GM18511 (cell line): ENCODE measurements around the gene KCNG1.

Experiments
- ATAC-seq: cut with Tn5 transposase; IDR thresholded peaks from one replicate; pipeline ENCODE4 v1.9.1; 2021; ENCODE audit warnings: mild to moderate bottlenecking, moderate library complexity; ENCODE audit not compliant: unreplicated experiment

Gene KCNG1

GRCh38 chr20:51036226-51036625, 13.3 kb upstream of the KCNG1 start:
- no peak for ATAC-seq

GRCh38 chr20:51034988-51035656, 12.2 kb upstream of the KCNG1 start:
- no peak for ATAC-seq

- ATAC-seq: no peak
These were observed 11.6 kb upstream of the KCNG1 start for GRCh38 chr20:51034476-51034875.

GRCh38 chr20:51029963-51030920, 7.3 kb upstream of the KCNG1 start:
- ATAC-seq: no peak

- no peak for ATAC-seq
These were observed 6.6 kb upstream of the KCNG1 start for GRCh38 chr20:51029556-51029955.

- ATAC-seq: no peak
These were observed 5.8 kb upstream of the KCNG1 start for GRCh38 chr20:51028616-51029212.

- ATAC-seq: no peak
These were observed 4.3 kb upstream of the KCNG1 start for GRCh38 chr20:51027035-51027795.

GRCh38 chr20:51026269-51026668, 3.4 kb upstream of the KCNG1 start:
- no peak for ATAC-seq

- ATAC-seq: no peak
These were observed 1.9 kb upstream of the KCNG1 start for GRCh38 chr20:51024761-51025160.

GRCh38 chr20:51023617-51024155, 779 bp upstream of the KCNG1 start:
- ATAC-seq: no peak

- ATAC-seq: no peak
These were observed 592 bp downstream of the KCNG1 start for GRCh38 chr20:51022227-51022802.

GRCh38 chr20:51021067-51022025, 1.6 kb downstream of the KCNG1 start:
- no peak for ATAC-seq

GRCh38 chr20:51020657-51021056, 2.2 kb downstream of the KCNG1 start:
- ATAC-seq: no peak

- ATAC-seq: no peak
These were observed 3.0 kb downstream of the KCNG1 start for GRCh38 chr20:51019656-51020592.

- no peak for ATAC-seq
These were observed 5.7 kb downstream of the KCNG1 start for GRCh38 chr20:51017251-51017650.

GRCh38 chr20:51016521-51016920, 6.4 kb downstream of the KCNG1 start:
- ATAC-seq: no peak

- ATAC-seq: no peak
These were observed 7.8 kb downstream of the KCNG1 start for GRCh38 chr20:51014797-51015722.
